Measurements from ENCODE around the gene SPRY1. TPM values are rescaled to one million over a fixed set of nuclear protein-coding genes. Genes with fewer than 3 reads are reported as not detected.

SPRY1 gene
- polyA plus RNA-seq, 1 donor from 2014 or later, result 0.58 TPM

GRCh38 chr4:123403080-123403604 lies 6.5 kb downstream of the SPRY1 start:
- Histone ChIP-seq H3K79me2 (replicated peaks; ENCODE audit: insufficient read depth, low read length) (peaks cover 60% of the 10 kb centered on the region), H2AFZ (ENCODE audit: low read depth, low read length) (no peak overlapping the region), H3K9me3 (ENCODE audit: low read length) (no peaks in the 10 kb centered on the region), H3K36me3 (ENCODE audit: insufficient read depth, low read length) (no peaks in the 10 kb centered on the region), H3K27ac (ENCODE audit: low read length) (no peak overlapping the region), H3F3A (ENCODE audit: insufficient read depth, low read length, poor library complexity, severe bottlenecking) (peaks cover 4% of the 10 kb centered on the region), H3K4me2 (ENCODE audit: low read length) (no peak overlapping the region), H3K27me3 (ENCODE audit: insufficient read depth, low read depth, low read length) (peaks cover 12% of the 10 kb centered on the region), H3K4me3 (ENCODE audit: low read length) (no peak overlapping the region), H3K9ac (ENCODE audit: low read length) (no peak overlapping the region), H3K9me2 (ENCODE audit: insufficient read depth, low read length) (no peaks in the 10 kb centered on the region), H4K20me1 (ENCODE audit: insufficient read depth) (no peaks in the 10 kb centered on the region)
- TF ChIP-seq CTCF (IDR thresholded peaks at IDR 0.05; ENCODE audit: poor library complexity, severe bottlenecking) (no peak), MXI1 (conservative IDR thresholded peaks at IDR 0.05; ENCODE audit: poor library complexity, severe bottlenecking) (no peak), EP300 (conservative IDR thresholded peaks at IDR 0.05; ENCODE audit: poor library complexity, severe bottlenecking) (no peak), POLR2AphosphoS5 (IDR thresholded peaks at IDR 0.05) (no peak), TAF1 (IDR thresholded peaks at IDR 0.05; ENCODE audit: low read depth) (no peak), SMC3 (conservative IDR thresholded peaks at IDR 0.05; ENCODE audit: poor library complexity) (no peak), REST (IDR thresholded peaks at IDR 0.05; ENCODE audit: borderline replicate concordance) (no peak), RAD21 (conservative IDR thresholded peaks at IDR 0.05) (no peak), EZH2 (IDR thresholded peaks at IDR 0.05; ENCODE audit: borderline replicate concordance, insufficient read depth, low read length, poor library complexity, severe bottlenecking) (no peak)

GRCh38 chr4:123404533-123404932 lies 7.9 kb downstream of the SPRY1 start:
- Histone ChIP-seq H3K9me2 (ENCODE audit: insufficient read depth, low read length) (no peaks in the 10 kb centered on the region), H3K9me3 (ENCODE audit: low read length) (no peaks in the 10 kb centered on the region), H2AFZ (ENCODE audit: low read depth, low read length) (no peak overlapping the region), H3K27ac (ENCODE audit: low read length) (no peak overlapping the region), H3K79me2 (replicated peaks; ENCODE audit: insufficient read depth, low read length) (peaks cover 57% of the 10 kb centered on the region), H3K4me2 (ENCODE audit: low read length) (no peak overlapping the region), H3K36me3 (ENCODE audit: insufficient read depth, low read length) (no peaks in the 10 kb centered on the region), H3F3A (ENCODE audit: insufficient read depth, low read length, poor library complexity, severe bottlenecking) (peaks cover 4% of the 10 kb centered on the region), H3K4me3 (ENCODE audit: low read length) (no peak overlapping the region), H3K9ac (ENCODE audit: low read length) (no peak overlapping the region), H3K27me3 (ENCODE audit: insufficient read depth, low read depth, low read length) (peaks cover 10% of the 10 kb centered on the region), H4K20me1 (ENCODE audit: insufficient read depth) (no peaks in the 10 kb centered on the region)
- TF ChIP-seq REST (IDR thresholded peaks at IDR 0.05; ENCODE audit: borderline replicate concordance) (no peak), POLR2AphosphoS5 (IDR thresholded peaks at IDR 0.05) (no peak), CTCF (IDR thresholded peaks at IDR 0.05; ENCODE audit: poor library complexity, severe bottlenecking) (no peak), EZH2 (IDR thresholded peaks at IDR 0.05; ENCODE audit: borderline replicate concordance, insufficient read depth, low read length, poor library complexity, severe bottlenecking) (no peak), TAF1 (IDR thresholded peaks at IDR 0.05; ENCODE audit: low read depth) (no peak), MXI1 (conservative IDR thresholded peaks at IDR 0.05; ENCODE audit: poor library complexity, severe bottlenecking) (no peak), EP300 (conservative IDR thresholded peaks at IDR 0.05; ENCODE audit: poor library complexity, severe bottlenecking) (no peak), RAD21 (conservative IDR thresholded peaks at IDR 0.05) (no peak), SMC3 (conservative IDR thresholded peaks at IDR 0.05; ENCODE audit: poor library complexity) (no peak)
